GM18502 (cell line): ENCODE data around the gene AGPS.
"Not testable (repeated sequence)": the region's sequence is repeated elsewhere in the genome, so short reads cannot be mapped to it uniquely, and the experiment has no call there.

Source experiments
- ATAC-seq: cut with Tn5 transposase; IDR thresholded peaks from one replicate; pipeline ENCODE4 v1.9.1; 2021; ENCODE audit warnings: mild to moderate bottlenecking; ENCODE audit not compliant: unreplicated experiment, poor library complexity

AGPS gene

GRCh38 chr2:177410629-177411028, 18.1 kb downstream of the AGPS start:
- ATAC-seq = not testable (repeated sequence)

DNA sequence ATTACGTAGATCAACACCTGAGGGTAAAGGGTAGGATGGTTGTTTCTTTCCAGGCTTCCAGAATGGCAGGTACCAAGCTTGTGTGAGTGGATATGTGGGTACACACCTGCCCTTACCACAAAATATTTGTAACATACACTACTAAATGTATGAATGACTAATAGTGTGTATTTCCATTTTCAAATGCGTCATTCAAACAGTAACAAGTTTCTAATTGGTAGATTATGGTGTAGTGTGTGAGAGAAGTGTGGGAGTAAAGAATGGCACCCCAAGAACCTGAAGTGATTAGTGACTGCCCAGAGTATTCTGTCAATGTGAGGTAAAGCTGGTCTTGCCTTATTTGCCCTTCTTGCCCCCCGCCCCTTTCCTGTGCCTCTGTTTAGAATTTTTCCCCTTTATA, 21.1 kb downstream of the AGPS start:
- ATAC-seq = no peak

DNA sequence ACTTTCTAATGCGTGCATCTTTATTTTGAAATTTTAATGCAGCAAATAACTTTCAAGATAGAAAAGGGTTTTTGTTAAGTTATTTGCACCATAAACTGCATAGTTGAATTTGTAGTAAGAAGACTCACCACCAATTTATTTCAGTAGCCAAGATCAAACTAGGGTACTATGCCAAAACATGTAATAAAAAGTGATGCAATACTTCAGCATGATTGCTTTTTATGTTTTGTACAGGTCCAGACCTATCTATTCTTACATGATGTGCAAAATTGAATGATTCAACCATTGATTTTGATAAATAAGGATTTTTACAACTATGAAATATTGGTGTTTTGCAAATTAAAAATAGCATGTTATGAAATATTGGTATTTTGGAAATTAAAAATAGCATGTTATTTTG, 26.7 kb downstream of the AGPS start:
- no peak for ATAC-seq

GRCh38 chr2:177422271-177422670, 29.7 kb downstream of the AGPS start:
- ATAC-seq = no peak

DNA sequence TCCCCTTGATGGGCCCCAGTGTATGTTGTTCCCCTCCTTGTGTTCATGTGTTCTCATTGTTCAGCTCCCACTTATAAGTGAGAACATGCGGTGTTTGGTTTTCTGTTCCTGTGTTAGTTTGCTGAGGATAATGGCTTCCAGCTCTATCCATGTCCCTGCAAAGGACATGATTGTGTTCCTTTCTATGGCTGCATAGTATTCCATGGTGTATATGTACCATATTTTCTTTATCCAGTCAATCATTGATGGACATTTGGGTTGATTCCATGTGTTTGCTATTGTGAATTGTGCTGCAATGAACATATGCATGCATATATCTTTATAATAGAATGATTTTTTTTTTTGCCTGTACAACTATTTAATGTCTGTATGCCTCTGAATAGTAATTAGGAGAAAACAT, 31.5 kb downstream of the AGPS start:
- not testable (repeated sequence) for ATAC-seq

GRCh38 chr2:177424620-177425019, 32.0 kb downstream of the AGPS start:
- not testable (repeated sequence) for ATAC-seq

GRCh38 chr2:177427316-177427715, 34.7 kb downstream of the AGPS start:
- ATAC-seq = no peak

GRCh38 chr2:177427936-177428335, 35.4 kb downstream of the AGPS start:
- not testable (repeated sequence) for ATAC-seq

GRCh38 chr2:177429688-177430325, 37.2 kb downstream of the AGPS start:
- no peak for ATAC-seq

DNA sequence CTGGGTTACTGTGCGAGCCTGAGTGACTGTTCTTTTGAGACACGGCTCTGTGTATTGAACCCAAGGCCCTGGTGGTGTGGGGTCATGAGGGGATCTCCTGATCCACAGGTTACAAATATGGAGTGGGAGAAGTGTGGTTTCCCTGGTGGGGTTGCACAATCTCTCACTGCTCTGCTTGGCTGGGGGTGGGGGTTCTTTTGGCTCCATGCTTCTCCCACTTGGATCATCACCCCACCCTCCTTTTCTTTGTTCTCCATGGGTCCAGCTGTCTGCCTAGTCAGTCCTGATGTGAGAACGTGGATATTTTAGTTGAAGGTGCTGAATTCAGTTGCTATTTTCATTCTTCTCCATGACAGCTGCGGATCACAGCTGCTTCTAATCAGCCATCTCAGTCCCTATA, 37.8 kb downstream of the AGPS start:
- no peak for ATAC-seq

- not testable (repeated sequence) for ATAC-seq
Measured at GRCh38 chr2:177431111-177431725, 38.6 kb downstream of the AGPS start.

- ATAC-seq = no peak
Measured at GRCh38 chr2:177432703-177433102, 40.1 kb downstream of the AGPS start.

GRCh38 chr2:177433402-177433801, 40.8 kb downstream of the AGPS start:
- no peak for ATAC-seq

- no peak for ATAC-seq
Measured at GRCh38 chr2:177434475-177434874, 41.9 kb downstream of the AGPS start.

- no peak for ATAC-seq
Measured at GRCh38 chr2:177445200-177445599, 52.6 kb downstream of the AGPS start.

DNA sequence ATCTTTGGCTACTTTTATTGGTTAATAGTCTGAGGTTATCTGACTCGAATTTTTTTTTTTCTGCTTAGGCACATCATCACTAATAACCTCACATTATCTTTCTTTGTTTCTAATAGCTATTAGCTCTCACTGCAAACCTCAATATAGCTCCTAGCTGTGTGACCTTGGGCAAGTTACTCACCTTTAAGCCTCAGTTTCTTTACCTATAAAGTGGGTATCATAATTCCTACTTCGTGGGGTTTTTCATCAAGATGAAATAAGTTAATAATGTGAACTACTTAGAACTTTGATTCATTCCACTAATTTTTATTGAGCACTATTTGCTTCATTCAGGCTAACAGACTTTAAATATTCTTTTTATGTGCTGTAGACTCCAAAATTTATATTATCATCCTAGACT, 55.5 kb downstream of the AGPS start:
- ATAC-seq = no peak

DNA sequence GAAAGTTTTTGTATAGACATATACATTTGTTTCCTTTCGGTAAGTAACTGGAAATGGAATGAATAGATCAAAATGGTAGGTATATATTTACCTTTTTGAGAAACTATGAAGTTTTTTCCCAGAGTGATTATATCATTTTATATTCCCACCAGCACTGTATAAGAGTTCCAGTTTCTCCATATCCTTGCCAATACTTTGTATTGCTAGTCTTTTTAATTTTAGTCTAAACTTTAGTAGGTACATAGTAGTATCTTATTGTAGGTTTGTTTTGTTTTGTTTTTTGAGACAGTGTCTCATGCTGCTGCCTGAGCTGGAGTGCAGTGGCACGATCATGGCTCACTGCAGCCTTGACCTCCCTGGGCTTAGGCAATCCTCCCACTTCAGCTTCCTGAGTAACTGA, 56.6 kb downstream of the AGPS start:
- ATAC-seq = no peak

DNA sequence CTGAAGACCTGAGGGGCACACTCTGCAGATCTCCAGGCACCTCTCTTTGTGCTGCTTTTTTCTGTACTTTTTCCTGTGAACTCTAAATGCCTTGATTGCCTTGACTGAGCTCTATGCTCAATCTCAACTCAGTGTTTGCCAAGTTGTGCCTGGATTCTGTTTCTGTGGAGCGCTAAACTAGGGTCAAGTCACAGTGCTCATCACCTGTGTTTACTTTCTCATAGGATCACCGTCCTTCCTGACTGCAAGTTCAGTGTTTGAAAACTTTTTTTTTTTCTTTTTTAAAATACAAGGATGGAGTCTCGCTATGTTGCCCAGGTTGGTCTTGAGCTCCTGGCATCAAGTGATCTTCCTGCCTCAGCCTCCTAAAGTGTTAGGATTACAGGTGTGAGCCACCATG, 62.6 kb downstream of the AGPS start:
- ATAC-seq = no peak

- not testable (repeated sequence) for ATAC-seq
Measured at GRCh38 chr2:177459756-177460155, 67.2 kb downstream of the AGPS start.

DNA sequence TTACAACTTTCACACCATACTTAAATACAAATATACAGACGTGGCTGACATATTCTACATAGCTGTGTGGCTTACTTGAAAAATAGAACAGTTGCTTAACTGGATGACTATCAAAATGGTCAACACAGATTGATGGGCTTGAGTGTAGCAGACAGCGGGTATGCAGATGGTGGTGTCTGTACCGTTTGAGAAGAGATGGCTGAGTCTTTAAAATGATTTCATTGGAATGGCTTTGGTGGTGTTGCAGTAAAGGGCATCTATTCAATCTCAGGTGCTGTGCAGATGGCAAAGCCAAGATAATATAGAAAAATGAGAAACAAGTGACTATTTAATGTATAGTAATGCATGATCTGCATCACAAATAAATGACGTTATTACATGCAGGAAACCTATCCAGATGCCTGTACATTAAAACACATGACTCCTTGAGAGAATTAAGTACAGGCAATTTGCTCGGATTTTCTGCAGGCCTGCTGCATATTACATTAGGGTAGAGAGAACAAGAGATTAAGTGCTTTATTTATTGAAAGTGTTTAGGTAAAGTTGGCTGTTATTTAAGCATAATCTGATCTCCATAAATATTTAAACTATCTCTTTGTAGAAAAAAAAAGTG, 68.5 kb downstream of the AGPS start:
- no peak for ATAC-seq

GRCh38 chr2:177464549-177464948, 72.0 kb downstream of the AGPS start:
- ATAC-seq = no peak
